ELF-1 (cell line): ENCODE data around the gene GLYATL3.

ENCODE experiments used
- DNase-seq: peaks from one replicate; pipeline ENCODE4 v3.0.0-alpha.2; 2016; ENCODE audit warnings: low read depth, low spot score

GLYATL3 gene

DNA sequence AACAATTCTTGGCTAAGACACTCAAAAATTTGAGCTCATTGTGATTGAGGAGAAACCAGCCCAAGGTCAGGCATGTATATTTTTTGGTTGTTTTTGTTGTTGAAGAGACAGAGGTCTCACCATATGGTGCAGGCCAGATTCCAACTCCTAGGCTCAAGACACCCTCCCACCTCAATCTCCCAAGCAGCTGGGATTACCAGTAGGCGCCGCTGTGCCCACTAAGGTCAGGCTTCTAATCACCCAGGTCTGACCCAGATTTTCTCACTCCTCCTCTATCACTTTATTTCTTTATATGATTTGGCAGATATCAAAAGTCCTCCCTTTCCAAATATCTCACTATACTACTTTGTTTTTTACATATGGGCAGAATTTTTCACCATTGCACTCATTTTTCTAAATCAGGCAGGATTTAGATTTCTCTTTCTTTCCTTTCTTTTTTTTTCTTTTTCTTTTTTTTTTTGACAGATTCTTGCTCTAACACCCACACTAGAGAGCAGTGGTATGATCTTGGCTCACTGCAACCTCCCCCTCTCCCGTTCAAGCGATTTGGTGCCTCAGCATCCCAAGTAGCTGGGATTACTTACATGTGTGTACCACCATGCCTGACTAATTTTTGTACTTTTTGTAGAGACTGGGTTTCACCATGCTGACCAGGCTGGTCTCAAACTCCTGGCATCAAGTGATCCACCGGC is 49.0 kb downstream of the GLYATL3 start:
- no peak for DNase-seq

DNA sequence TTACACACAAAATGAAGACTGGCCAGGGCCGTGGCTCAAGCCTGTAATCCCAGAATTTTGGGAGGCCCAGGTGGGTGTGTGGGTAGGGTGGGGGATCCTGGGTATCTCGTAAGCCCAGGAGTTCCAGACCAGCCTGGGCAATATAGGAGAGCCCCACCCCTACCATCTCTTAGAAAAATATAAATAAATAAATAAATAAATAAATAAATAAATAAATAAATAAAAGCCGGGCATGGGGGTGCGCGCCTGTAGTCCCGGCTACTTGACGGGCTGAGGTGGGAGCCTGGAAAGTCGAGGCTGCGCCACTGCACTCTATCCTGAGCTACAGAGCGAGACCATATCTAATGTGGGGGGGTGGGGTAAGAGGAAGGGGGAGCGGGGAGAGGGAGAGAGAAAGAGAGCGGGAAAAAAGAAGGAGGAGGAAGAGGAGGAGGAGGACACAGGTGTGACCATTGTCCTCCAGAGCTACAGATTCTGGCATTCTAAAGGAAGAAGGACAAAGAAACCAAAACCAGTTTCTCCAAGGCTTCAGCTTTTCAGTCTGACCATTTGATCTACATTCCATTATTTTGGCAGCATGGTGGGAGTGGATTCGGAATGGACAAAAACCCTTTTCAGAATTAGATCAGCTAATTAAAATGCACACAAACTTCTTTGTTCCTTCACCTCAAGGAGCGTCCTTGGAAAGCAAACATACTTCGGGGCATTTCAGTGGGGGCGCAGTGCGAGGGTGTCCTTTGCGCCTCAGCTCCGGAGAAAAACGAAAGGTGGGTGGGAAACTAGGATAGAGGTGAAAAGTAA is 50.2 kb downstream of the GLYATL3 start:
- no peak for DNase-seq

DNA sequence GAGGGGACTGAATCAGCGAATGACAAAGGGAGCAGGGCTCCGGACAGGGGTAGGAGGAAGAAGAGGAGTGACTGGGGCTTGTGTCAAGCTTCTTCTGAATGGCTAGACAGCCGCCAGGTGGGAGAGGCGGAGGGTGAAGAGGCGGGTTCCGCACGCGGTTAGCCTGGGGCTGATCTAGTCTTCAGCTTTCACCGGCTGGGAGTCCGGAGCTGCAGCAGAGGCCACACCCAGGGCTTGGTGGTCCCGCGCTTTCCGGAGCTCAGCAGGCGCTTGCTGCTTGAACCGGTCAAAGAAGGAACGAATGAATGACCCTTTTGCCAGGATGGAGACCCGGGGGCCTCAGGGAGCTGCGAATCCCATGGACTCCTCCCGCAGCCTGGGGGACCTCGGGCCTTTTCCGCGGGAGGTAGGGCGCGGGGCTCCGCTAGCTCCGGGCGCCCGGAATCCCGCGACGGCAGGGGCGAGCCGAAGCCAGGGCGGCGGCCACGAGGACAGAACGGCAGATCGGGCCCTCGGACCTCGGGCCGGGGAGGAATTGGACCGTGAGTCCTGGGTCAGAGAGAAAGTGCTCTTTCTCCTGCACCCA is 50.9 kb downstream of the GLYATL3 start, which contains the start of gene C6orf141:
C6orf141 (plus strand) TSS at position 177 of the 586 bp plus-strand sequence; CDS start at position 302, 125 bp downstream.
- DNase-seq: peak; percentile 97

DNA sequence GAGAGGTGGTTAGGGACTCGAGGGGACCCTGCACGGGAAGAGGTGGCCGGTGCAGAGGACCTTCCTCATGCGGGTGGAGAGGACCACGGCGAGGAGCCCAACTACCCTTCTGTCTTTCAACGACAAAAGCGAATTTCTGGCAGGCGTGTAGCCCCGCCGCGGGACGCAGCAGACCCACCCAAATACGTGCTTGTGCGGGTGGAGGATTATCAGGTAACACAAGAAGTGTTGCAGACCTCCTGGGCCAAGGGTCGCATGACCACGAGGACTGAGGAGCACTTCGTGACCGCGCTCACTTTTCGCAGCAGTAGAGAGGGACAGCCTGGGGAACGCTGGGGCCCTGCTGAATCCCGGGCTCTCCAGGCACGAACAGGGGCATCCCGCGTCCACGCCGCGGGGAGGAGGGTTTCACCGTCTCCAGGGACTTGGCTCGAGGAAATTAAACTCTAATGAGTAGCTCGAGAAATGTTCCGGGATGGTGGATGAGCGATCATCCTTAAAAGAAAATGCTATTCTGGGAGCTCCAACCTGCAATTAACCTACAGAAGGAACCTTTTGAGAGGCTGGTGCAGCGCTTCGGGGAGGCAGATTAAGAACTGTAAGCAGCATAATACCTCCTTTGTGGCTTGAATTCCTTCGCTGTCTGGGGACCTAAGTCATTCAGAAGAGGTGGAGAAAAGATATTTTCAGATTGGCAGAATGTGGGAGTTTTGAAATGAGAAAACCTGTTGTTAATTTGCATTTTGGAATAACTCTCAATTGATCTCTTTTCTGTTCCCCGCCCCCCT is 51.5 kb downstream of the GLYATL3 start:
- peak; percentile 67 for DNase-seq

DNA sequence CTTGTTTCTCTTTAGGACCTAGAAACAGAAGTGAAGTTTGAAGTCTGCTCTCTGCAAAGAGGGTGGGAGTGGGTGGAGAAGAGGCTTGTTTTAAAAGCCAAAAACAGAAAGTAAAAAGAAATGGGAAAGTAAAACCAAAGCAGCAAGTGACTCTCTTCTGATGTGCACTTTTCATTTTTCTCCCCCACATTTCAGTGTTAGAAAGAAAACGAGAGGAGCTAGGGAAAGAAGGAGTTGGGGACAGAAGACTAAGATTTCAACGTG is 52.1 kb downstream of the GLYATL3 start:
- no peak for DNase-seq

DNA sequence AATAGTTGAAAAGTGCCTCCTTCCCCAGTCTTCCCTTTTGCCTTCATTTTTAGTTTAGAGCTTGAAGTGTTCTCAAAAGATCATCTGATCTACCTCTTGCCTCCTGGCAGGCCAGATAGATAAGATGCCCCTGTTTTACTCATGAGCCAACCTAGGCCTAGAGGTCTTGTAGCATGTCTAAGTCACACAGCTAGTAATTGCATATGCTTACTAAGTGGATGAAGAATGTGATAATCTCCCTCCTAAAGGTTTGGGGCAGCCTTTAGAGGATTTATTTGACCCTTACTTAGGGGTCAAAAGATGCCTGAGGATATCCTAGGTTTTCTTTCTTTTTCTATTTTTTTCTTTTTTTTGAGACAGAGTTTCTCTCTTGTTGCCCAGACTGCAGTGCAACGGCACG is 52.9 kb downstream of the GLYATL3 start:
- no peak for DNase-seq

DNA sequence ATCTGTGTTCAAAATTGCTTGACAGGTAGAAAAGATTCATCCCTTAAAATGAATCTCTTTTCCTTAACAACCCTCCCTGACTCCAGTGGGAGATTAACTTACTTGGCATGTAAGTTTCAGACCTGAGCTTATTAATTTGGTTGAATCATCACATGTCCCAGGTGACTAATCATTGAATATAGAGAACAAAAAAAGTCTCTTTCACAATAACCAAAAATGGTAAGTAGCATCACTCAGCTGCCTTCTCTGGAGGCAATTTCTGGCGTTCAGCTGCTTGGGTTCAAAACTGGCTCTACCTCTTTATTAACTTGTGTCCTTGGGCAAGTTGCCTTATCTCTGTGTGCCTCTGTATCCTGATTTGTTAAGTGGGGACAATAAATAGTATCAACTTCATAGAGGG is 53.7 kb downstream of the GLYATL3 start:
- DNase-seq: no peak

DNA sequence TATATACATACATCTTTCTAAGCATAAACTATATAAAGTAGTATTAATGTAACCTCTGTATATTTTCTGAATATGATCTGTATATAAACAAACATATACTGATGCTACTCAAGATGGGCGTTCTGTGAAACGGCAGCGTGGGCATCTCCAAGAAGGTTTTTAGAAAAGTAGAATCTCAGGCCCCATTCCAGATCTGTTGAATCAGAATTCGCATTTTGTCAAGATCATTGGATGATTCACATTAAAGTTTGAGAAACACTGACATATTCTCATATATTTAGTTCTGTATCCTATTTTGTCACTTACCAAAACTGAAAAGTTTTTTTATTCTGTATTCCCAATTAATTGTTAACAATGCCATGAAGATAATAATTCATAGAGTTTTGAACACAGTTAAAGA is 56.2 kb downstream of the GLYATL3 start:
- DNase-seq: no peak

DNA sequence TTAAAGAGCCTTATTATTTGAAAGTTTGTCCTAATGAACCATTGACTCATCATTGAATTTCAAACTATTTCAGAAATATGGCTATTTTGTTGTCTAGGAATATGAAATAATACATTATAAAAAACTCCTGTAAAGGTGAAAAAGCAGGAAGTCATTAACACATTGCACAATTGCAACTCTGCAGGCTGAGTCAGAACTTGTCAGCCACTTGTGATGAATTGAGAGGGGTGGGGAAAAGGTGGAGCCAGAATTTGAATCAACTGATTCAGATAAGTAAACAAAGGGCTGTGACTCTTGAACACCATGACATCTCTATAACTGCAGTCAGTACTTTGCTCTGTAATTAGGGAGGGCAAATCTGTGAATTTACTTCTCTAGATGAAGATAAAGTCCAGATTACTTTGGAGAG is 56.7 kb downstream of the GLYATL3 start:
- peak; percentile 34 for DNase-seq

DNA sequence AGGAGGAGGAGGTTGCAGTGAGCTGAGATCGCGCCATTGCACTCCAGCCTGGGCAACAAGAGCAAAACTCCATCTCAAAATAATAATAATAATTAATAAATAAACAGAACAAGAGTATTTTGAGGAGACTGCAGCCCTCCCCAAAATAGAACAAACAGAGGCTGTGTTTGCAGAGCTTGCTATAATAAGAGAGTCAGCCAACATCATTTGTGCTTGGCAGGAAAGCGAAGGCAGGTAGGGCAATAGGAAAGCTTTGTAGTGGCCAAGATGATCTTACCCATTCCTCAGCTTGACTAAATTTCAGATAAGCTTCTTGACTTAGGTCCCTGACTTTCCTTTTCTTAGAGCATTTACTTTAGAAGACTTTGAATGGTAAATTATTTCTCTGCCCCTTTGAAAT is 57.5 kb downstream of the GLYATL3 start:
- DNase-seq: no peak

DNA sequence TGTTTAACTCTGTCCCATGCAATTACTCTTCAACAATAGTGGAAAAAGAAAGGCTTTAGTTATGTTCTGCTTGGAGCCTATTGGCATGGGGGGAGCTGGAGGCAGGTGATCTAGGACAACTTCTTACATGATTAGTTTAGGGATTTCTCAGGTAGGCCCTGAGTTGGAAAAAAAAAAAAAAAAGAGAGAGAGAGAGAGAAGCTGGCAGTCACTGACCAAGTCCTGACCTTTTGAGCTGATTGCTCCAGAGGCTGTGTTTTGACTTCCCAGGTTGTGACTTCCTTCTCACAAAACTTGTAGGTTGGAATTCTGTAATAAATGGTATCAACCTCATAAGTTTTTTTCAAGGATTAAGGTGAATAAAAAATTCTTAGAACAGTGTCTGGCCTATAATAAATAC is 58.5 kb downstream of the GLYATL3 start:
- no peak for DNase-seq

DNA sequence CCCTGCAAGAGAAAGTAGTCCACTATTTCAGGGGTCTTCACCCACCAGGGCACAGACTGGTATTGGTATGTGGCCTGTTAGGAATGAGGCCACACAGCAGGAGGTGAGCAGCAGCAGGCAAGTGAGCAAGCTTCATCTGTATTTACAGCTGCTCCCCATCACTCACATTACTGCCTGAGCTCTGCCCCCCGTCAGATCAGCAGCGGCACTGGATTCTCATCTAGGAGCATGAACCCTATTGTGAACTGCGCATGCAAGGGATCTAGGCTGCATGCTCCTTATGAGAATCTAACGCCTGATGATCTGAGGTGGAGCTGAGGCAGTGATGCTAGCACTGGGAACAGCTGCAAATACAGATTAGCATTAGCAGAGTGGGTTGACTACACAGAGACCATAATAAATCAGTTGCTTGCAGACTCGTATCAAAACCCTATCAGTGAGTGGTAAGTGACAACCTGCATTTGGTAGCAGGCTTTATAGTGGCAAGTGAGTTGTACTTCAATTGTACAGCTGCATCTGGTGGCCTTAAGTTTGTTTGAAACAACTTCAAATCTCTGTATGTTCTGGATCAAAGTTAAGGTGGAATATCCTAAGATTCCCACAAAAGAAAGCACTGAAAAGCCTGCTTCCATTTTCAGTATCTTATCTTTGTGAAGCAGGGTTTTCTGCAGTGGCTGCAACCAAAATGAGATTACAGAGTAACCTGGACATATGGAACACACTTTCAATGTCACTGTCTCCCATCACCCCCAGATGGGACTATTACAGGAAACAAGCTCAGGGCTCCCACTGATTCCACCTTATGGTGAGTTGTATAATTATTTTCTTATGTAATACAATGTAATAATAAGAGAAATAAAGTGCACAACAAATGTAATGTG is 63.5 kb downstream of the GLYATL3 start:
- DNase-seq: no peak

DNA sequence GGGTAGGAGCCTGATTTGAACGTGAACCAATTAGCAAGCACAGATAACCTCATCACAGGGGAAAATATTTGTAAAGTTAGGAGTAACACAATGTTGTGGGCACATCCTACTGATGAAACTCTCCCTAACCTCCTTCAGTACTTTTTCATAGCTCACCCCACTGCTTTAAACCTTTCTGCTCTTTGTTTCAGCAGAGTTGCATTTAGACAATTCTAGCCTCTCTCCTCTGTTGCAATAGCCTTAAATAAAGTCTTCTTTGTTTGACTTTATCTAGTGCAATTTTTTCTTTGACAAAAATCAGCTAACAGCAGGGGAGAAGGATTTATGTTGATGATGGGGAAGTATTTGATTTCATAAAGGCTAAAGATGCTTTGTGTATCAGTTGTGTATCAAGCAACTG is 64.8 kb downstream of the GLYATL3 start:
- no peak for DNase-seq

DNA sequence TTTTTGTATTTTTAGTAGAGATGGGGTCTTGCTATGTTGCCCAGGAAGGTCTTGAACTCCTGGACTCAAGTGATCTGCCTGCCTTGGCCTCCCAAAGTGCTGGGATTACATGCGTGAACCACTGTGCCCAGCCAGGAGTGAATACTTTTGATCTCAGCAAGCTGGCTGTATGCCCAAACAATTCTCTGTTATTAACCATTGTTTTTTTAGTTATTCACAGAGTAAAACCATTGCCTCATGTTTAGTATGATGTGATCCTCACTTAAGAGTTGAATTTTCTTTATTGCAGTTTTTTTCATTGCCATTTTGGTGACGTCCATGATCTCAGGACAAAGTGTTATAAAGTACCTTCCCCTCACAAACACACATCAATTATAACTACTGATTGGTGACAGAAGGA is 65.5 kb downstream of the GLYATL3 start:
- no peak for DNase-seq

DNA sequence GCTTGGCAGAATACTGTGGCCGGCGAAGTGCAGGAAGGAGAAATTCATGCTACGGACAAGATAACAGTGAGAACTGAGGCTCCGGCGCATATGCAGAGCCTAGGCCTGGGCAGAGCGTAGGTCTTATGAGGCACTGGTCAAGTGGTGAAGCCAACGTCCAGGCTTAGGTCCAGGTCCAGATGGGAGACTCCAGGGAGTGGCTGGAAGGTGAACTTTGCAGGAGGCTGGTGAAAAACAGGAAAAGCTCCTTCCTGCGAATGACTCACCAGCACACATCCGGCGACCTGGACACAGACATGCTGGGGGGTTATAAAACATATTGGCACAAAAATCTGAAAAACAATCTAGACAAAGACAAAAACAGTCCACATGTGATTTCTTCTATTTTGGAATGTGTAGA is 66.1 kb downstream of the GLYATL3 start:
- DNase-seq: no peak

DNA sequence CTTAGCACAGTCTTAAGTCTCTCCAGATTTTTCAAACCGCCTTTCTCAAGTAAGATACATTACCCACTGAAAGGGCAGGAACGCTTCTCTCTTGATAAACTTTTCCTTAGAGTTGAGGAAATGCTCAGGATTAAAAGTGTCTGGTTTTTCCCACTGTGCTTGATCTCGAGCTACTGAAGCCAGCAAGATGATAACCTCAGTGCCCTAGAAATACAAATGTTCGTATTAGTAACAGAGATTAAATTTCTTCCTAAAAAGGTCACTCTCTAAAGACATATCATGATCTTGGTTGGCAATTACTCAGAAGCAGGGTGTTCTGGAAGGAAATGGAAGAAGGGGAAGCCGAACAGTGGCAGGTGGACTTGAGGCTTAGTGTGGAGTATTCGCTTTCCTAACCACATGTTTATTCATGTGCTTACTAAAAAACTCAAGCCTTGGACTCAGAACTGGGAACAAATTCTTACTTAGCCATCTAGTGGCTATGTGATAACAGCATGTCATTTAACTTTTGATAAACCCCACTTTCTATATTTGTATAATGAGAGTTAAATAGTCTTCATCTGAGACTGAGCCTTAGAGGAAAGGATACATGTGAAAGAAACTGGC is 70.9 kb downstream of the GLYATL3 start:
- DNase-seq: no peak

DNA sequence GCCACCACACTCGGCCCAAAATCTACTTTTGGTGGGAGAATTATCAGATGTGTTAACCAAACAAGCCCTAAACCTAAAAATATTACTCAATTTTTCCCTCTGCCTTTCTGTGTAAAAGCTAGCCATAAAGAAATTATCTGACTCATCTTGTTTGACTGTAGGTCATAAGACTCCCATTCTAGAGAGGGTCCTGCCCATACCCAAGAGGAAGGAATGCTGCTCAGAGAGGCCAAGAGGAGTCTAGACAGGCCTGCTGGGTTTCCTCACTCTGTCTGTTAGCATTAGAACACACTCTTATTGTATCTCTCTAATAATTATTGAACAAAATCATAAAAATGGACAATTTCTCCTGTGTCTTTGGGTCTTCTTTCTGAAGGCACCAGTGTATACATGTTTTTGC is 76.9 kb downstream of the GLYATL3 start:
- no peak for DNase-seq
